Choroid plexus epithelial cell (primary cell): ENCODE data around the gene ALDH9A1.

ENCODE experiments used
- DNase-seq: peaks from one replicate; pipeline ENCODE4 v3.0.0-alpha.2; 2010; ENCODE audit warnings: low read depth
- H3K4me3 ChIP-seq: 2 replicates; pipeline ENCODE4 v1.5.1; 2011; ENCODE audit warnings: low read depth, mild to moderate bottlenecking, control low read depth, low read length, moderate library complexity
- TF ChIP-seq, protein P1 (sequence below): conservative IDR thresholded peaks from 2 replicates; pipeline ENCODE4 v1.5.1; 2011; ENCODE audit warnings: low read depth, mild to moderate bottlenecking, control low read depth, inconsistent platforms, low read length, moderate library complexity

Gene ALDH9A1

DNA sequence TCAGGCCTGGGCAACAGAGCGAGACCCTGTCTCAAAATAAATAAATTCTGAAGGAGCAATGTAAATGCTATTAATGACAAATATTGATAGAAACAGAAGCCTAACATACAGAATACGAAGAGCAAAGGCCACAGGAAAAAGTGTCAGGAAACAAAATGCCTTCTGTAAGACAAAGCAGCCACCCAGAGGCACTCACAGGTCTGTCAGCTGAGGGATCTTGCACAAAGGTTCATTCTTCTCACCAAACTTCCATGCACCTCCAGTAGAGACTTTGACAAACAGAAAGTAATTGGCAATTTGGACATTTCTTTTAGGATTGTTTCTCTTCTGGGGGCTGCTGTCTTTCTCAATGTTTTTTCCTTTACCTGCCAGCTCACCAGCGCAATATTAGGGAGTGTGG, 1.2 kb upstream of the ALDH9A1 start:
- H3K4me3 ChIP-seq: no peak overlapping the region
- DNase-seq: no peak
- TF ChIP-seq, protein P1, sequence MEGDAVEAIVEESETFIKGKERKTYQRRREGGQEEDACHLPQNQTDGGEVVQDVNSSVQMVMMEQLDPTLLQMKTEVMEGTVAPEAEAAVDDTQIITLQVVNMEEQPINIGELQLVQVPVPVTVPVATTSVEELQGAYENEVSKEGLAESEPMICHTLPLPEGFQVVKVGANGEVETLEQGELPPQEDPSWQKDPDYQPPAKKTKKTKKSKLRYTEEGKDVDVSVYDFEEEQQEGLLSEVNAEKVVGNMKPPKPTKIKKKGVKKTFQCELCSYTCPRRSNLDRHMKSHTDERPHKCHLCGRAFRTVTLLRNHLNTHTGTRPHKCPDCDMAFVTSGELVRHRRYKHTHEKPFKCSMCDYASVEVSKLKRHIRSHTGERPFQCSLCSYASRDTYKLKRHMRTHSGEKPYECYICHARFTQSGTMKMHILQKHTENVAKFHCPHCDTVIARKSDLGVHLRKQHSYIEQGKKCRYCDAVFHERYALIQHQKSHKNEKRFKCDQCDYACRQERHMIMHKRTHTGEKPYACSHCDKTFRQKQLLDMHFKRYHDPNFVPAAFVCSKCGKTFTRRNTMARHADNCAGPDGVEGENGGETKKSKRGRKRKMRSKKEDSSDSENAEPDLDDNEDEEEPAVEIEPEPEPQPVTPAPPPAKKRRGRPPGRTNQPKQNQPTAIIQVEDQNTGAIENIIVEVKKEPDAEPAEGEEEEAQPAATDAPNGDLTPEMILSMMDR: no peak

- DNase-seq: no peak
Measured at GRCh38 chr1:165698761-165699052, 345 bp upstream of the ALDH9A1 start.

DNA sequence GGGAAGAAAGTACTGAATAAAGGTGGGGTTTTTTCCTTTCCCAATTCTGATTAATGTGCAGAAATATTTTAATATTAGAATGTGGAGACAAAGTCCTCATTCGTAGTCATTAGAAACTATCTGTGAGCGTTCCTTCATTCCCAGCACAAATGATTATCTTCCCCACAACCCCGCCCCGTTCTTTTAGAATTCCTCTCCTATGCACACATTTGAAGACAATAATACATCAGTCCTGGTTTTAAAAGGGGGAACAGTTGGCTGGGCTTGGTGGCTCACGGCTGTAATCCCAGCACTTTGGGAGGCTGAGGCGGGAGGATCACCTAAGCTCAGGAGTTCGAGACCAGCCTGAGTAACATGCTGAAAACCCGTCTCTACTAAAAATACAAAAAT, 876 bp downstream of the ALDH9A1 start:
- peak overlapping the region; percentile 96 for H3K4me3 ChIP-seq
- DNase-seq: no peak

More at GRCh38 chr1:165698761-165699052, 345 bp upstream of the ALDH9A1 start:
- H3K4me3 ChIP-seq: peak overlapping the region; percentile 96
- TF ChIP-seq, protein P1: no peak

GRCh38 chr1:165696625-165697100, 1.7 kb downstream of the ALDH9A1 start:
- H3K4me3 ChIP-seq: peak overlapping the region; percentile 96
- TF ChIP-seq, protein P1: no peak
- peak; percentile 96 for DNase-seq

More for the DNA sequence above, 876 bp downstream of the ALDH9A1 start:
- TF ChIP-seq, protein P1: no peak

GRCh38 chr1:165695031-165695430, 3.3 kb downstream of the ALDH9A1 start:
- no peak overlapping the region for H3K4me3 ChIP-seq
- DNase-seq: no peak
- TF ChIP-seq, protein P1: no peak

- H3K4me3 ChIP-seq: no peak overlapping the region
- TF ChIP-seq, protein P1: no peak
- DNase-seq: no peak
Measured at GRCh38 chr1:165688046-165688445, 10.3 kb downstream of the ALDH9A1 start.

DNA sequence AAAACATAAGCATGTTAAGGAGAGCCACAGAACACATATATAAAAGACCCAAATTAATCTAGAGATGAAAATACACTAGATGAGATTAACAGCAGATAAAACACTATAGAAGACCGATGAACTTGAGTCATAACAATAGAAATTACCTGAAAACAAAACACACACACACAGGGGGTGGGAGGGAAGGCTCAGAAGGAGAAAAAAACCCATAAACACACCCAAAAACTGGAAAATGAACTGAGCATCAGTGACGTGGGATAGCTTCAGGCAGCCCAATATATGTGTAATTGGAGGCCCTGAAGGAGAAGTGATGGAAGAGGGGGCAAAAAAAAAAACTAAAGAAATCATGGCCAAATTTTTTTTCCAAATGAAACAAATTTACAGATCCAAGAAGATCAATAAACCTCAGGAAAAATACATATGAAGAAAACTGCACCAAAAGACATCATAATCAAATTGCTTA, 11.4 kb downstream of the ALDH9A1 start:
- TF ChIP-seq, protein P1: no peak
- no peak overlapping the region for H3K4me3 ChIP-seq
- no peak for DNase-seq
